Activated T-helper 17 cell treated with anti-CD3 and anti-CD28 coated beads, Interleukin-2, amount 50 U/mL, for 72 hours (primary cell): ENCODE measurements around the gene HBB. TPM values are rescaled to one million over a fixed set of nuclear protein-coding genes. Genes with fewer than 3 reads are reported as not detected.

Source experiments
- total RNA-seq, 2 donors: library from RNA; stranded (reverse); gene quantifications; one replicate each; pipeline ENCODE4 v1.2.3, GENCODE V29; 2022

HBB gene
- total RNA-seq, 2 donors from 2014 or later: not detected

Other genes with a start within 250 kb of the HBB start
- not detected for gene OR51L1, start 232.2 kb downstream of the HBB start, total RNA-seq
- not detected for gene OR52J3, start 180.5 kb downstream of the HBB start, total RNA-seq
- gene OR52E2, start 167.4 kb downstream of the HBB start, total RNA-seq: not detected
- not detected for gene OR52E1, start 157.5 kb downstream of the HBB start, total RNA-seq
- not detected for gene OR52A5, start 88.7 kb downstream of the HBB start, total RNA-seq
- under 1 TPM in 1 of 2 donors, not detected in 1; 0.03 TPM for gene OR52A1, start 72.3 kb downstream of the HBB start, total RNA-seq
- not detected for gene OR51V1, start 26.4 kb downstream of the HBB start, total RNA-seq
- gene HBD, start 7.4 kb upstream of the HBB start, total RNA-seq: not detected
- not detected for gene HBG1, start 22.8 kb upstream of the HBB start, total RNA-seq
- gene HBG2, start 27.7 kb upstream of the HBB start, total RNA-seq: not detected
- not detected for gene HBE1, start 42.9 kb upstream of the HBB start, total RNA-seq
- gene OR51B4, start 74.9 kb upstream of the HBB start, total RNA-seq: not detected
- gene OR51B2, start 97.2 kb upstream of the HBB start, total RNA-seq: under 1 TPM in 1 of 2 donors, not detected in 1; 0.29 TPM
- under 1 TPM in 1 of 2 donors, not detected in 1; 0.50 TPM for gene OR51B5, start 116.5 kb upstream of the HBB start, total RNA-seq
- not detected for gene OR51B6, start 124.4 kb upstream of the HBB start, total RNA-seq
- gene OR51M1, start 156.7 kb upstream of the HBB start, total RNA-seq: not detected
- not detected for gene OR51Q1, start 195.0 kb upstream of the HBB start, total RNA-seq
- gene OR51I1, start 214.4 kb upstream of the HBB start, total RNA-seq: not detected
- gene OR51I2, start 222.3 kb upstream of the HBB start, total RNA-seq: not detected